Measurements from ENCODE around the gene CES2.
A peak's percentile ranks its signal among the peaks of the same experiment; 100 is the strongest.
"Not testable (repeated sequence)": the region's sequence is repeated elsewhere in the genome, so short reads cannot be mapped to it uniquely, and the experiment has no call there.

Gene CES2

DNA sequence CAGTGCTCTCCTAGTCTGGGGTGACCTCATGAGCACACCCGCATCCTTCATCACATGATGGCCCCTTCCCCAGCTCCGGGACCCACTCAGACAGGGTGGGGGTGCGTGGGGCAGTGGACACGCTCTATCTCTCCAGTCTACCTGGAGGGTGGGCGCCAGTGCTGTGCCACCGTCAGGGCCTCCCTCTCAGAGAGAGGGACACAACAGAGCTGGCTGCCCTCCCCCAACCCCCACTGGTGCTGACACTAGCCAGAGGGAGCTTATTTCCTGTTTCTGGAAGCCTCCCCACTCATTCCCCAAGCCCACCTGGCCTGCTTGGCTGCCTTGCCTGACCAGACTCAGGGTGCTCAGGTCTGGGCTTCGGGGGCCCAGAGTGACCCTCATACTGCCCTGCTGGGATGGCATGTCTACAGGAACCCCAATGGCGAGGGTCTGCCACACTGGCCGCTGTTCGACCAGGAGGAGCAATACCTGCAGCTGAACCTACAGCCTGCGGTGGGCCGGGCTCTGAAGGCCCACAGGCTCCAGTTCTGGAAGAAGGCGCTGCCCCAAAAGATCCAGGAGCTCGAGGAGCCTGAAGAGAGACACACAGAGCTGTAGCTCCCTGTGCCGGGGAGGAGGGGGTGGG is 8.2 kb downstream of the CES2 start:
- TF ChIP-seq, protein P1, sequence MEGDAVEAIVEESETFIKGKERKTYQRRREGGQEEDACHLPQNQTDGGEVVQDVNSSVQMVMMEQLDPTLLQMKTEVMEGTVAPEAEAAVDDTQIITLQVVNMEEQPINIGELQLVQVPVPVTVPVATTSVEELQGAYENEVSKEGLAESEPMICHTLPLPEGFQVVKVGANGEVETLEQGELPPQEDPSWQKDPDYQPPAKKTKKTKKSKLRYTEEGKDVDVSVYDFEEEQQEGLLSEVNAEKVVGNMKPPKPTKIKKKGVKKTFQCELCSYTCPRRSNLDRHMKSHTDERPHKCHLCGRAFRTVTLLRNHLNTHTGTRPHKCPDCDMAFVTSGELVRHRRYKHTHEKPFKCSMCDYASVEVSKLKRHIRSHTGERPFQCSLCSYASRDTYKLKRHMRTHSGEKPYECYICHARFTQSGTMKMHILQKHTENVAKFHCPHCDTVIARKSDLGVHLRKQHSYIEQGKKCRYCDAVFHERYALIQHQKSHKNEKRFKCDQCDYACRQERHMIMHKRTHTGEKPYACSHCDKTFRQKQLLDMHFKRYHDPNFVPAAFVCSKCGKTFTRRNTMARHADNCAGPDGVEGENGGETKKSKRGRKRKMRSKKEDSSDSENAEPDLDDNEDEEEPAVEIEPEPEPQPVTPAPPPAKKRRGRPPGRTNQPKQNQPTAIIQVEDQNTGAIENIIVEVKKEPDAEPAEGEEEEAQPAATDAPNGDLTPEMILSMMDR (IDR thresholded peaks at IDR 0.05; ENCODE audit: insufficient read depth, low read depth, low read length, missing control alignments) = no peak
- no peak overlapping the region for H3K4me3 ChIP-seq (ENCODE audit: low read length)
- no peak for DNase-seq (ENCODE audit: low read depth)

DNA sequence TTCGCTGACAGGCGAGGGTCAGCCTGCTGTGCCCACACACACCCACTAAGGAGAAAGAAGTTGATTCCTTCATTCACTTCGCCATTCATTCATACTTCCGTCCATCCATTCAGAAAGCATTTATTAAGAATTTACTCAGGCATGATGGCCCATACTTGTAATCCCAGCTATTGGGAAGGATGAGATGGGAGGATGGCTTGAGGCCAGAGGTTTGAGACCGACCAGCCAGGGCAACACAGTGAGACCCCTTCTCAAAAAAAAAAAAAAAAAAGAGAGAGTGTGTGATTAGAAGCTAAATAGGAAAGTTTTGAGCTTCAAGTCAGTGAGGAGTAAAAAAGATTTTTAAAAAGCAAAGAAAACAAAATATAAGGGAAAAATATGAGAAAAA is 8.7 kb downstream of the CES2 start:
- TF ChIP-seq, protein P1 (IDR thresholded peaks at IDR 0.05; ENCODE audit: insufficient read depth, low read depth, low read length, missing control alignments) = no peak
- no peak overlapping the region for H3K4me3 ChIP-seq (ENCODE audit: low read length)
- no peak for DNase-seq (ENCODE audit: low read depth)

DNA sequence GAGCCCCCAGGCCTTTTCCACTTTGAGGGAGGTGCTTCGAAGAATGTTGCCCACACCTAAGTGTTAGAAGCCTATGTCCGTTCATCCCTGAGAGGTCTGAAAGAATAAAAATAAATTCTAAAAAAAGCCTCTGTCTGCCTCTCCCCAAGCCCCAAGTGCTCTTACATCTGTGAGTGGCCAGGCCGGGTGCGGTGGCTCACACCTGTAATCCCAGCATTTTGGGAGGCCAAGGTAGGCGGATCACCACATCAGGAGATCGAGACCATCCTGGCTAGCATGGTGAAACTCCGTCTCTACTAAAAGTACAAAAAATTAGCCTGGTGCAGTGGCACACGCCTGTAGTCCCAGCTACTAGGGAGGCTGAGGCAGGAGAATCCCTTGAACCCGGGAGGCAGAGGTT is 9.7 kb downstream of the CES2 start:
- H3K4me3 ChIP-seq (ENCODE audit: low read length); DNase-seq (ENCODE audit: low read depth): not testable (repeated sequence)

DNA sequence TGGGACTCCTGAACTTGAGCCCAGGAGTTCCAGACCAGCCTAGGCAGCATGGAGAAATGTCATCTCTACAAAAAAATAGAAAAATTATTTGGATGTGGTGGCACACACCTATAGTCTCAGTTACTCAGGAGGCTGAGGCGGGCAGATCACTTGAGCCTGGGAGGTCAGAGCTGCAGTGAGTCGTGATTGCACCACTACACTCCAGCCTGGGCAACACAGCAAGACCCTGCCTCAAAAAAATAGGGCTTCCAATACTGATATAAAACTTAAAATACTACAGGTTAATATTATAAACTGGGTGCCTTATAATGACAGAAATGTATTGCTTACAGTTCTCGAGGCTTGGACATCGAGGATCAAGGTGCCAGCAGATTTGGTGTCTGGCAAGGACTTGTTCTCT is 10.6 kb downstream of the CES2 start:
- DNase-seq (ENCODE audit: low read depth) = no peak
- no peak overlapping the region for H3K4me3 ChIP-seq (ENCODE audit: low read length)
- TF ChIP-seq, protein P1 (IDR thresholded peaks at IDR 0.05; ENCODE audit: insufficient read depth, low read depth, low read length, missing control alignments) = no peak

DNA sequence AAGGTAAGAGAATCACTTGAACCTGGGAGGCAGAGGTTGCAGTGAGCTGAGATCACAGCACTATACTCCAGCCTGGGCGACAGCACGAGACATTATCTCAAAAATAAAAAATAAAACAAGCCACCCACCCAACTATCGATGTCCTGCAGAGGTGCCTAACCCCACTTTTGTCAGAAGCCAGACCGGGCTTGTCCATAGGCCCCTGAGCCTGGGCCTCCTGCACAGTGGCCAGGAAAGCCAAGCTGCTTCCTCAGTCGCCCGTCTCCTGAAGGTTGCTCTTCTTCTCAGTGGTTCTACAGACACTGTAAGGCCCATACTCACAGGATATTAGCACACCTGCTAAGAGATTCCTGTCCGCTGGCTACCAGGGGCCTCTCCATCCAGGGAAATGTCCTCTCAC is 11.2 kb downstream of the CES2 start:
- H3K4me3 ChIP-seq (ENCODE audit: low read length) = no peak overlapping the region
- TF ChIP-seq, protein P1 (IDR thresholded peaks at IDR 0.05; ENCODE audit: insufficient read depth, low read depth, low read length, missing control alignments) = no peak
- no peak for DNase-seq (ENCODE audit: low read depth)

DNA sequence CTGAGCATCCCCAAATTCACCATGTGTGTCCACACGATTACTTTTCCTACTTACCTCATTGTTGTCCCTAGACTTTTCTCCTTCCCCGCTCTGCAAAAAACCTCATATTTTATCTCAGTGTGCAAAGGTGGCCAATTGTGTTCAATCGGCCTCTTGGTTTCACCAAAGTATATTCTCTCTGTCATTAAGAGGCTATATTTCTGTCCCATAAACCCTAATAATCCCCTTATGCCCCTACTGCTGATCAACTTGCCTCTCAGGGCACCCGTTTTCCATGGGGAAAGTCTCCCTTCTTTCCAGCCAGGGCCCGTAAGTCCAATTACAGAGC is 11.6 kb downstream of the CES2 start:
- DNase-seq (ENCODE audit: low read depth) = no peak
- no peak overlapping the region for H3K4me3 ChIP-seq (ENCODE audit: low read length)
- TF ChIP-seq, protein P1 (IDR thresholded peaks at IDR 0.05; ENCODE audit: insufficient read depth, low read depth, low read length, missing control alignments) = no peak

DNA sequence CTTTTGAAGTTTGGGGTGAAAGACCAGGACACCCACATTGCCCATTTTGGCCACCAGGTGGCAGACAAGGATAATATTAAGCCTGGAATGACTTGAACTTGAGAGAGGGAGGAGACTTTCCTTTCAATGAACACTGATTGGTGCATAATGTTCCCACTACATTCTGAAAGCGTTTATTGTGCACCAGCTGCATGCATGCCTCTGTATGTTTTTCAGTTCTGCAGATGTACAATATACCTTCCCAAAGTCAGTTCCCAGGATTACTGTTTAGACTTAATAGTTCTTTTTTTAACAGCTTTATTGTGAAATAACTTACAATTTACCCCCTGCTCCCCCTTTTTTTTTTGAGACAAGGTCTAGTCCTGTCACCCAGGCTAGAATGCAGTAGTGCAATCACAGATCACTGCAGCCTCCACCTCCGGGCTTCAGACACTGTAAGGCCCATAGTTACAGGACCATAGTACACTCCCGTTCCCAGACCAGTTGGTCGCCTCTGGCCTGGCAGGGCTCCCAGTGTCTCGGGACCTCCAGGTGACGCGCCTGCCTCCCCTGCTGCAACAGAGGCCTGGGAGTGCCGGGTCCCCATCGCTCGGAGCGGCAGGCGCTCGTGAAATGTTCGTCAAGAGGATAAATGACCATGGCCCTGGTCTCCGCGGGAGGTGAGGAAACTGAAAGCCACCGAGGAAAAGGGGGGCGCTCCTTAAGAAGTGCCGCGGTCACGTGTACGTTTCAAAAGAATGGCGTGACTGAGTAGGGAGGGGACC is 12.2 kb downstream of the CES2 start:
- H3K4me3 ChIP-seq (ENCODE audit: low read length) = peak overlapping the region; percentile 63
- TF ChIP-seq, protein P1 (IDR thresholded peaks at IDR 0.05; ENCODE audit: insufficient read depth, low read depth, low read length, missing control alignments) = peak; percentile 89
- DNase-seq (ENCODE audit: low read depth) = peak; percentile 90
